T follicular helper cell (primary cell): ENCODE measurements around the gene BCAS3.

Source experiments
- DNase-seq: peaks from one replicate; pipeline ENCODE4 v3.0.0-alpha.2; 2020; ENCODE audit warnings: low read depth

The BCAS3 gene

GRCh38 chr17:61363601-61364462 lies 686.2 kb downstream of the BCAS3 start:
- no peak for DNase-seq

GRCh38 chr17:61364463-61364846 lies 686.8 kb downstream of the BCAS3 start:
- DNase-seq: no peak

GRCh38 chr17:61366076-61366714 lies 688.5 kb downstream of the BCAS3 start:
- no peak for DNase-seq

GRCh38 chr17:61366715-61367413 lies 689.2 kb downstream of the BCAS3 start:
- DNase-seq: no peak

GRCh38 chr17:61368049-61368831 lies 690.6 kb downstream of the BCAS3 start:
- DNase-seq: no peak

- DNase-seq: no peak
Observed at GRCh38 chr17:61368832-61369450, 691.3 kb downstream of the BCAS3 start.

GRCh38 chr17:61369751-61370150 lies 692.1 kb downstream of the BCAS3 start:
- no peak for DNase-seq

GRCh38 chr17:61371179-61371578 lies 693.5 kb downstream of the BCAS3 start:
- no peak for DNase-seq

GRCh38 chr17:61371606-61372005 lies 694.0 kb downstream of the BCAS3 start:
- DNase-seq: no peak

GRCh38 chr17:61372436-61372835 lies 694.8 kb downstream of the BCAS3 start:
- DNase-seq: no peak

- DNase-seq: no peak
Observed at GRCh38 chr17:61376931-61377838, 699.5 kb downstream of the BCAS3 start.

GRCh38 chr17:61378658-61379456 lies 701.2 kb downstream of the BCAS3 start:
- no peak for DNase-seq

- no peak for DNase-seq
Observed at GRCh38 chr17:61379457-61380216, 702.0 kb downstream of the BCAS3 start.

- no peak for DNase-seq
Observed at GRCh38 chr17:61380217-61380835, 702.7 kb downstream of the BCAS3 start.

- DNase-seq: no peak
Observed at GRCh38 chr17:61380836-61381525, 703.3 kb downstream of the BCAS3 start.

- DNase-seq: no peak
Observed at GRCh38 chr17:61381537-61381936, 703.9 kb downstream of the BCAS3 start.

- no peak for DNase-seq
Observed at GRCh38 chr17:61382796-61383688, 705.4 kb downstream of the BCAS3 start.
